Activated T-helper 2 cell treated with anti-CD3 and anti-CD28 coated beads, Interferon-gamma antibody, Interleukin-2, Interleukin-4, amounts not matched to agents 10 μg/mL and 5 μg/mL and 100 μg/mL, durations not matched to agents 14 hours and 24 hours and 36 hours (primary cell): Measurements from ENCODE around the gene GALE. TPM values are rescaled to one million over a fixed set of nuclear protein-coding genes. Genes with fewer than 3 reads are reported as not detected.

Experiments used
- DNase-seq: peaks from one replicate; pipeline ENCODE4 v3.0.0; 2021; ENCODE audit warnings: low spot score
- H3K27ac Mint-ChIP-seq: one replicate; pipeline ENCODE4 v1.8.0; 2021; ENCODE audit warnings: mixed read lengths
- H3K27me3 Mint-ChIP-seq: one replicate; pipeline ENCODE4 v1.8.0; 2021; ENCODE audit warnings: low read depth, mixed read lengths
- H3K36me3 Mint-ChIP-seq: one replicate; pipeline ENCODE4 v1.8.0; 2021; ENCODE audit warnings: low read depth, mixed read lengths
- H3K4me1 Mint-ChIP-seq: one replicate; pipeline ENCODE4 v1.8.0; 2021; ENCODE audit warnings: low read depth, mixed read lengths
- H3K4me3 Mint-ChIP-seq: one replicate; pipeline ENCODE4 v1.8.0; 2021; ENCODE audit warnings: low read depth, mild to moderate bottlenecking, moderate library complexity, mixed read lengths
- H3K9me3 Mint-ChIP-seq: one replicate; pipeline ENCODE4 v1.8.0; 2021; ENCODE audit warnings: mixed read lengths
- intact Hi-C: fragments of 100-400 bp; cut with micrococcal nuclease; formaldehyde crosslinking; loops from one replicate; pipeline ENCODE4 v1.15.1; 2023
- total RNA-seq: library from RNA; stranded (reverse); gene quantifications from 2 replicates; pipeline ENCODE4 v1.2.3, GENCODE V29; 2022

The GALE gene
- total RNA-seq, 1 donor from 2014 or later: 62.1 TPM

DNA sequence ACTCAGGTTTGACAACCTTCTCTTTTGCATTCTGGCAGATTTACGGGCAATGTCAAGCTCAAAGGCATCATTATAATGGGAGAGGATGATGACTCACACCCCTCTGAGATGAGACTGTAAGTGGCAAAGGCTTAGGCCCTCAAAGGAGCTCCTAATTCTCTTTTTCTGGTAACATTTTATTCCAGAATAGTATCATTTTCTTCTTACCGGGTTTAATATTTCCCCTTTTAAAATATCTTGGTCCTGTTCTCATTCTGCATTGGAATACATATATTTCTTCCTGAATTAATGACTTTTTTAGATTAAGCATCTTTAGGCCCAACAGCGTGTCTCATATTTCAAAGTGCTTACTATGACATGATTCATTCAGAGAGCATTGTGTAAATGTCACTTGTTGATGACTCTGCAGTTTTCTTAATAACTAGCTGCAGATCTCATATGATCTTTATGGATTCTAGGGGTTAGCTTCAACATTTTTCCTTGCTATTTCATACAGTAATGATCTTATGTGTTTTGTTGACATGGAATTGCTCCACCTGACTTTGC is 20.7 kb downstream of the GALE start:
- peaks cover 22% of the 10 kb centered on the region for H3K4me1 Mint-ChIP-seq
- intact Hi-C loops: no loop called here
- DNase-seq: no peak
- H3K9me3 Mint-ChIP-seq: no peaks in the 10 kb centered on the region
- peak overlapping the region; percentile 86 for H3K4me3 Mint-ChIP-seq
- H3K27me3 Mint-ChIP-seq: no peaks in the 10 kb centered on the region
- peak overlapping the region; percentile 71 for H3K27ac Mint-ChIP-seq
- H3K36me3 Mint-ChIP-seq: peaks cover 33% of the 10 kb centered on the region

DNA sequence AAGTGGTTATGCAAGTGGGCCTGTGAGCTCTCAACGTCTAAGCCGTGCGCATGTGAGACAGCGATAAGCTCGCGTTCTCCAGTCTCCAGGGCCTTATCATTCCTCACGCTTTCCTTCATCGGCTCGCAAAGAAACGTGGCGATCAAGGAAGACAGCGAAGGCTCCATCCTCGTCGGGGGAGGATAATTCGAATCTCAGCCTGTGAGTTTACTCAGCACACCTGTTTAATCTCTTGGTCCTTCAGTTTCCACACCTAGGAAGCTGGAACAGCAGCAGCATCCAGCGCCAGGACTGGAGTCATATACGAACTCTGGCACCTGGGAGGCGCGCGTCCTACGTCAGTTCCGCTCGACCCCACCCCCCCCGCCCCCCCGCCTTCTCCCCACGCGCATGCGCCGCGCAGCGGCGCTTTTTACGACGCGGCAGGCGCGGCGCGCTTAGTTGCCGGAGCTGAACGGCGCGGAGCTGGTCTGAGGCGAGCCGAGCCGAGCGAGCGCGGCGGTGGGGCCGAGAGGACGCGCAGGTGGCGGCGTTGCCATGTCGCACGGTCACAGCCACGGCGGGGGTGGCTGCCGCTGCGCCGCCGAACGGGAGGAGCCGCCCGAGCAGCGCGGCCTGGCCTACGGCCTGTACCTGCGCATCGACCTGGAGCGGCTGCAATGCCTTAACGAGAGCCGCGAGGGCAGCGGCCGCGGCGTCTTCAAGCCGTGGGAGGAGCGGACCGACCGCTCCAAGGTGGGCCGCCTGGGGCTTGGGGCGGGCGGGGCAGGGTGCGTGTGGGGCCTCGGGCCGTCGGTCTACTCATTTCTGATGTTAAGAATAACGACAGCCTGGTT is 22.4 kb downstream of the GALE start, which contains the start of gene PITHD1:
Gene PITHD1 (plus strand): TSS at position 440 of the 836 bp plus-strand sequence. CDS start 98 bp downstream, at position 538.
- Mint-ChIP-seq H3K4me1 (peaks cover 31% of the 10 kb centered on the region), H3K36me3 (peaks cover 22% of the 10 kb centered on the region), H3K27me3 (no peaks in the 10 kb centered on the region), H3K9me3 (no peaks in the 10 kb centered on the region), H3K27ac (peak within 1 kb of the TSS; percentile 94), H3K4me3 (peak within 1 kb of the TSS; percentile 92)
- DNase-seq: peak; percentile 83
- intact Hi-C loops: loop anchor here (1.0 kb wide), 1 partner anchor 22 kb away; the partner anchor contains the start of gene GALE

DNA sequence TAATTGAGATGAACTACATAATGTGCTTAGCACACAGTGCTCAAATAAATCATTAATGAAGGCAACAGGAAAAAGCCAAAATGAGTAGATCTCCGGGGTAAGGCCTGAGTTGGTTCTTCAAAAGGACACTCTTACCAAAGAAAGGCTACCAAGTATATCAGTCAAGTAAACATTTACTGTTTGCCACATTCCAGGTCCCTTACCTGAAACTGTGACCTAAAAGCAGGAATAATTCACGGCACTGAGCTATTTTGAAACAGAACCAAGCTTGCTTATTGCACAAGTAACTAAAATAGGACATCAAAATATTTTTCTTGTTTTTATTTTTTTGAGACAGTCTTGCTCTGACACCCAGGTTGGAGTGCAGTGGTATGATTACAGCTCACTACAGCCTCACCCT is 24.3 kb downstream of the GALE start:
- Mint-ChIP-seq H3K36me3 (peaks cover 15% of the 10 kb centered on the region), H3K4me3 (no peak overlapping the region), H3K4me1 (peaks cover 38% of the 10 kb centered on the region), H3K27me3 (no peaks in the 10 kb centered on the region), H3K27ac (peak overlapping the region; percentile 17), H3K9me3 (no peaks in the 10 kb centered on the region)
- intact Hi-C loops: no loop called here
- DNase-seq: no peak

DNA sequence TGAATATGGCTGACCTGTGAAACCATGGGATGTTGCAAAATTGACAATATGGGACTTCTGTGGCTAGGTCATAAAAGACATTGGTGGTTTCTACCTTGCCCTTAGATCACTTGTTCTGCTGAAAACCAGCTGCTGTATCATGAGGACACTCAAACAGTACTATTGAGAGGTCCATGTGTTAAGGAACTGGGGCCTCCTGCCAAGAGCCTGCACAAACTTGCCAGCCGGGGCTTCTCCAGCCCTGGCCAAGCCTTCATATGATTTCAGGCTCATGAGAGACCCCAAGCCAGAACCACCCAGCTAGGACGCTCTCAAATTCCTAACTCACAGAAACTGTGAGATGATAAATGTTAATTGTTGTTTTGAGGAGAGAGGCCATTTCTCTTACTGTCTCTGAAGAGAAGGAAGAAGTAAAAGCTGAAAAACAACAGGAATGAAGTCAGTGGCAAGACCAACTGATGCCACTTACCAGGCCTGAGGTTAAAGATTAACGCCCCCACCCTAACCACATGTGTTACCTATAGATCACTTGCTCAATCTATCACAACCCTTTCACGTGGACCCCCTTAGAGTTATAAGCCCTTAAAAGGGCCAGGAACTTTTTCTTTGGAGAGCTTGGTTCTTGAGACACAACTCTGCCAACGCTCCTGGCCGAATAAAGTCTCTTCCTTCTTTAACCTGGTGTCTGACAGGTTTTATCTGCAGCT is 26.2 kb downstream of the GALE start:
- Mint-ChIP-seq H3K27ac (no peak overlapping the region), H3K36me3 (peaks cover 3% of the 10 kb centered on the region), H3K4me1 (peaks cover 28% of the 10 kb centered on the region), H3K9me3 (no peaks in the 10 kb centered on the region), H3K27me3 (no peaks in the 10 kb centered on the region), H3K4me3 (no peak overlapping the region)
- DNase-seq: no peak
- intact Hi-C loops: no loop called here

DNA sequence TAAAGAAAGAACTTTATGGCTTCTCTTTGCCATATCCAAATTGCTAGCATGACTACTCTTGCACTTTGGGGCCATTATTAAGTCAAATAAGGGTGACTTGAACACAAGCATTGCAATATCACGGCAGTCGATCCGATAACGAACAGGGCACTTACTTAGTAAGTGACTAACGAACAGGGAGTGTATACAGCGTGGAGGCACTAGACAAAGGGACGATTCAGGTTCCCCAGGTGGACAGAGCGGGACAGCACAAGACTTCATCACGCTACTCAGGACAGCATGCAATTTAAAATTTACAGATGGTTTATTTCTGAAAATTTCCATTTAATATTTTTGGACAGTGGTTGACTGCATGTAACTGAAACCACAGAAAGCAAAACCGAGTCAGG is 27.7 kb downstream of the GALE start:
- Mint-ChIP-seq H3K4me1 (peaks cover 25% of the 10 kb centered on the region), H3K27me3 (no peaks in the 10 kb centered on the region), H3K27ac (no peak overlapping the region), H3K9me3 (no peaks in the 10 kb centered on the region), H3K4me3 (no peak overlapping the region), H3K36me3 (peaks cover 5% of the 10 kb centered on the region)
- DNase-seq: no peak
- intact Hi-C loops: loop anchor here (1.0 kb wide), 1 partner anchor 143 kb away; no protein-coding TSS in a partner anchor

DNA sequence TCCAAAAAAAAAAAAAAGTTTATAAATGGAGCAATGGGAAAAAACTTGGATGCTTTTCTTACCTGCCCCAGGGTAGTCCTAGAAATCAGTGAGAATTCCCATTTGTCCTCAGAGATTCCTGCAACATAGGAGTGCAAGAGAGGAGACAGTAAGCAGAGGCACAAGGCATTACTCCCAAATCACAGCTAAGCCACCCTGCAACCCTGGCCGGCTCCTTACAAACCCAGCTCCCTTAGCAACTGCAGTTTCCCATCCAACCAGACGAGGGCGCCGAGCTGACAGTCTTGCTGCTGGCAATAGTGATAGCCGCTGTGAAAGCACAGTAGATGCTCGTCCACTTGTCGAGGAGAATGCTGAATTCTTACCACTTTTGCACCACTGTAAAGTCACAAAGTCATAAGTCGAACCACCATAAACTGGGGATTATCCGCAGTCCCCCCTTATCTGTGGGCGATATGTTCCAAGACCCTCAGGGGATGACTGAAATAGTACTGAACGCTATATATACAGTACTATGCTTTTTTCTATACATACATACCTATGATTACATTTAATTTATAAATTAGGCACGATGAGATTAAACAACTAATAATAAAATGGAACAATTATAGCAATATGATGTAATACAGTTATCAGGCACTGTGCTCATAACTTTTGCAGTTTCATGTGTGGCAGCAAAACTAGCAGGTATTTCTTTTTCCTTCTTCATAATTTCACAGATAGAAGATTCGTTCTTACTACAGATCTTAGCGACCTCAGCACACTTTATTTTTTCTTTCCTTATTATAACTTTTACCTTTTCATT is 28.3 kb downstream of the GALE start:
- H3K36me3 Mint-ChIP-seq: peaks cover 10% of the 10 kb centered on the region
- no peak overlapping the region for H3K27ac Mint-ChIP-seq
- DNase-seq: peak; percentile 79
- H3K9me3 Mint-ChIP-seq: no peaks in the 10 kb centered on the region
- intact Hi-C loops: loop anchor here (1.0 kb wide), 1 partner anchor 144 kb away; no protein-coding TSS in a partner anchor
- no peaks in the 10 kb centered on the region for H3K27me3 Mint-ChIP-seq
- H3K4me1 Mint-ChIP-seq: peaks cover 23% of the 10 kb centered on the region
- no peak overlapping the region for H3K4me3 Mint-ChIP-seq

DNA sequence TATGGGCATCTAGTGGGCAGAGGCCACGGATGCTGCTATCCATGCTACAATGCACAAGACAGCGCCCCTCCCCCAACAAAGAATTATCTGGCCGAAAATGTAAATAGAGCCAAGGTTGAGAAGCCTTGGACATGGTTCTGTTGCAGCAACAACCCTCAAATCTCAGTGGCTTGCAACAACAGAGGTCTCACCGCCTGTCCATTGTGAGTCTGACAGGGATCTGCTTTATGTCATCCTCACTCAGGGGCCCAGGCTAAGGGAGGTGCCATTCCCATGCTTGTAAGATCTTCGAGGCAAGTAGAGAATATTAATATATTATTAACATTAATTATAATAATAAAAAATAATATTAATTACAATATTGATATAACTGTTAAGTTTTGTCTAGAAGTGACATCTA is 31.8 kb downstream of the GALE start:
- no peaks in the 10 kb centered on the region for H3K27me3 Mint-ChIP-seq
- DNase-seq: no peak
- peaks cover 7% of the 10 kb centered on the region for H3K4me1 Mint-ChIP-seq
- H3K27ac Mint-ChIP-seq: no peak overlapping the region
- intact Hi-C loops: no loop called here
- H3K4me3 Mint-ChIP-seq: no peak overlapping the region
- H3K36me3 Mint-ChIP-seq: peaks cover 17% of the 10 kb centered on the region
- H3K9me3 Mint-ChIP-seq: no peaks in the 10 kb centered on the region

DNA sequence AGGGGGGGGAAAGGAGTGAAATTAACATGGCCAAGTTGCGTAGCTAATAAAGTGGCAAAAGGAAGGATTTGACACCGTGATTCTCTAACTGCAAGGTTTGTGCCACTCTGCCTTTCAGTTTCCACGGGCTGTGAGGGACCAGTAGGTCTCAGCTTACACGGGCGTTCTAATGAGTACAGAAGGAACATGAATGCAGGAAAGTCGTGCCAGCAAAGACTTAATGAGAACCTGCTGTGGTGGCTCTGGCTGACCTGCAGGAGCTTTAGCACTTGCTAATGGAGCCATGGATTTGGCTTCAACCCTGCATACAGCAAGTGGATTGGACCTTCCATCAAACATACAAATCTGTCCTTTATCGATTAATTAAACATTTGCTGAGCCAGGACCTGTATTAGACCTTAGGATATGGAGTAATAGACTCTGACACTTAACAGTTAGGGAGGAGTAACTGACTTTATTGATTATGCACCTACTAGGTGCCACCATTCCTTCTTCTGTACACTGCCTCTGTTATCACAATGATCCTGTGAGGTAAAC is 37.4 kb downstream of the GALE start:
- Mint-ChIP-seq H3K4me3 (no peak overlapping the region), H3K27me3 (no peaks in the 10 kb centered on the region), H3K27ac (no peak overlapping the region), H3K36me3 (peaks cover 54% of the 10 kb centered on the region), H3K9me3 (no peaks in the 10 kb centered on the region), H3K4me1 (no peaks in the 10 kb centered on the region)
- DNase-seq: no peak
- intact Hi-C loops: no loop called here

DNA sequence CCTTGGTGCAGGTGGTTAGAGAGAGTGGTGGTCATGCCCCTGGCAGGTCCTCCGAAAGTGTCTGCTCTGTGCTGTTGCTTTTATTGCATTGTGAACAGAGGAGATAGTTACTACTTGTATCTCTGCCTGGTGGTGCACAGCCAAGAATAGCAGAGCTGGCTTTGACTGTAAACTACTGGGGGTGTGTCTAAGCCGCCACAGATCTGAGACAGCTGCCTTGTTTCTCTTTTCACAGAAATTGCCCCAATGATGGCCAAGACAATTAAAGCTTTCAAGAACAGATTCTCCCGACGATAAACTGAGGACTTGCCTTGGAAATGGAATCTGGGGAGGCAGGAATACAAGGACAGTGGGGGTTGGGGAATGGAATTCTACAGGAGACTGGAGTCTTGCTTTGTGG is 41.3 kb downstream of the GALE start:
- Mint-ChIP-seq H3K36me3 (peaks cover 71% of the 10 kb centered on the region), H3K4me3 (no peak overlapping the region), H3K9me3 (no peaks in the 10 kb centered on the region), H3K27ac (no peak overlapping the region), H3K4me1 (no peaks in the 10 kb centered on the region), H3K27me3 (no peaks in the 10 kb centered on the region)
- intact Hi-C loops: no loop called here
- no peak for DNase-seq

DNA sequence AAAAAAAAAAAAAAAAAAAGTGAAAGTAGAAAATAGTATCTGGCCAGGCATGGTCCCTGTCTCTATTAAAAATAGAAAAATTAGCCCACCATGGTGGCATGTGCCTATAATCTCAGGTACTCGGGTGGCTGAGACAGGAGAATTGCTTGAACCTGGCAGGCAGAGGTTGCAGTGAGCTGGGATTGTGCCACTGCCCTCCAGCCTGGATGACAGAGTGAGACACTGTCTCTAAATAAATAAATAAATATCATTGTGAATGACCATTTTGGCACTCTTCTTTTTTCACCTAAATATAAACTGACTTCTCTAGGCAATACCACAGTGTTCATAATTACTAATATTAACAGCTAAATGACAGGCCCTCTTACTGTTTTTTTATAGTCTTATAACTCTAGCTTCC is 42.7 kb downstream of the GALE start:
- H3K9me3 Mint-ChIP-seq: no peaks in the 10 kb centered on the region
- no peaks in the 10 kb centered on the region for H3K27me3 Mint-ChIP-seq
- no peak overlapping the region for H3K27ac Mint-ChIP-seq
- peaks cover 79% of the 10 kb centered on the region for H3K36me3 Mint-ChIP-seq
- no peak for DNase-seq
- no peak overlapping the region for H3K4me3 Mint-ChIP-seq
- H3K4me1 Mint-ChIP-seq: no peaks in the 10 kb centered on the region
- intact Hi-C loops: no loop called here

DNA sequence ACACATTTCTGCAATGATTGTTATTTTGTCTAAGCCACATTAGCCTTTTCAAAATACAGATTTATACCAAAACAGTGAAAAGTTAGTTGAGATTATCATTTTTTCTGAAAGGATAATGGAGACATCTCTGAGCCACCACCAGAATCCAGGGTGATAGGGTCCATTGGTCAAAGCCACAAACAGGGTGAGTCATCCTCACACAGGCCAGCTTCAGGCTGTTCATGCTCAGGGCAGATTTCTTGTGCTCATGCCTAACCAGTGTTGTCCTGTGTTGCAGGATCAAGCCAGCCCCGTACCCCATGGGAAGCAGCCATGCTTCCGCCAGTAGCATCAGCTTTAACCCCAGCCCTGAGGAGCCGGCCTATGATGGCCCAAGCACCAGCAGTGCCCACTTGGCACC is 43.9 kb downstream of the GALE start:
- Mint-ChIP-seq H3K4me1 (no peaks in the 10 kb centered on the region), H3K36me3 (peaks cover 78% of the 10 kb centered on the region), H3K27me3 (no peaks in the 10 kb centered on the region), H3K9me3 (no peaks in the 10 kb centered on the region), H3K27ac (no peak overlapping the region), H3K4me3 (no peak overlapping the region)
- intact Hi-C loops: no loop called here
- DNase-seq: no peak

DNA sequence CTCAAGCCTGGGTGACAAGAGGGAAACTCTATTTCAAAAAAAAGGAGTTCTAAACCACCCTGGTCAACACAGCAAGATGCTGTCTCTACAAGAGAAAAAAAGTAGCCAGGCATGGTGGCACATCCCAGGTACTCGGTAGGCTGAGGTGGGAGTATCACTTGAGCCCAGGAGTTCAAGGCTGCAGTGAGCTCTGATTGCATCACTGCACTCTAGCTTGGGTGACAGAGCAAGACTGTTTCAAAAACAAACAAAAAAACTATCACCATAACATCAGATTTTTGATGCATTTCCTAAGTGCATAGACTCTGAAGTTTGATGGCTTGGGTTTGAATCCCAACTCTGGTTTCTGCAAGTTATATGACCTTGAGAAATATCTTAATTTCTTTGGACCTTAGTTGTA is 47.6 kb downstream of the GALE start:
- Mint-ChIP-seq H3K27ac (no peak overlapping the region), H3K9me3 (no peaks in the 10 kb centered on the region), H3K27me3 (no peaks in the 10 kb centered on the region), H3K4me1 (peaks cover 7% of the 10 kb centered on the region), H3K36me3 (peaks cover 74% of the 10 kb centered on the region), H3K4me3 (no peak overlapping the region)
- no peak for DNase-seq
- intact Hi-C loops: no loop called here
